ENCODE data around the gene SPATS2.
A peak's percentile ranks its signal among the peaks of the same experiment; 100 is the strongest.

Gene SPATS2

GRCh38 chr12:49342914-49343731, 24.1 kb upstream of the SPATS2 start:
- Histone ChIP-seq H3K27ac (ENCODE audit: insufficient read depth, low read length, poor library complexity, severe bottlenecking) (no peak overlapping the region), H3K36me3 (ENCODE audit: control insufficient read depth, insufficient read depth, low read length) (no peaks in the 10 kb centered on the region), H3K4me1 (ENCODE audit: control insufficient read depth, insufficient read depth, low read length, poor library complexity, severe bottlenecking) (peaks cover 59% of the 10 kb centered on the region), H3K4me3 (ENCODE audit: insufficient read depth, low read depth, low read length, poor library complexity, severe bottlenecking) (peak overlapping the region; percentile 46), H3K27me3 (replicated peaks; ENCODE audit: control insufficient read depth, insufficient read depth, low read length, poor library complexity, severe bottlenecking) (peaks cover 42% of the 10 kb centered on the region), H3K9me3 (ENCODE audit: control insufficient read depth, low read length) (no peaks in the 10 kb centered on the region)
- no peak for DNase-seq

GRCh38 chr12:49344486-49345050, 22.7 kb upstream of the SPATS2 start:
- Histone ChIP-seq H3K4me3 (ENCODE audit: insufficient read depth, low read depth, low read length, poor library complexity, severe bottlenecking) (no peak overlapping the region), H3K4me1 (ENCODE audit: control insufficient read depth, insufficient read depth, low read length, poor library complexity, severe bottlenecking) (peaks cover 59% of the 10 kb centered on the region)
- no peak for DNase-seq

DNA sequence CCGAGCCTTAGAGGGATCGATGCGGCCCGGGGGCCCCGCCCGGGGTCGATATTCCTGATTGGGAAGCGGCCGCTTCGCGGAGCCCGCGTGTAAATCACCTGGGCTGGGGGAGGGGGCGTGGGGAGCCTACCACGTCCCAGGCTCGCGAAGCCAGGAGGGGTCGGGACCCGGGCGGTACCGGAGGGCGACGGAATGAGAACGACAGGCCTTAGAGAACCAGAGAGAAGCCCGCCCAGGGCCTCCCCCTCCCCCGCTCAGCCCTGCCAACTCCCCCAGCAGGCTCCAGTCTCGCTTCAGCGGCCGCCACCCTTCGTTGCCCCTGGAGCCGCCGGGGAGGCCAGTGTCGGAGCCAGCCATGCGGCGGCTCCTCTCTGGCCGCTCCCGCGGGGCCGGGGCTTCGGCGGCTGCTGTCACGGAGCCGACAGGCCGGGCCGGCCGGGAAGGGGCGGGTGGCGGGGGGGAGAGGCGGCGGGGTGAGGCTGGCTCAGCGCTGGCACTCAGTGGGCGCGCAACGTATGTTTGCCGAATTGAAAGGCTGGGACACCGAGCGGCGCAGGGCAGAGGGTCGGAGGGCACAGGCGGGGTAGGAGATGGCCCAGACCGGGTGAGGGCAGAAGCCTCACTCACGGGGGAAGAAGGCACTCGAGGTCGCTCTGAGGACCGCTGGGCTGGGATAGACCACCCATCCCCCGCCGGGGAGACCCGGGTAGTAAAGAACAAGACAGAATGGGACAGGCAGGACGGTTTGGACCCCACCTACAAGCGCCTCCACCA, 22.0 kb upstream of the SPATS2 start:
- no peaks in the 10 kb centered on the region for H3K9me3 ChIP-seq (ENCODE audit: control insufficient read depth, low read length)
- no peak for DNase-seq
- H3K4me3 ChIP-seq (ENCODE audit: insufficient read depth, low read depth, low read length, poor library complexity, severe bottlenecking): peak overlapping the region; percentile 39
- peaks cover 59% of the 10 kb centered on the region for H3K4me1 ChIP-seq (ENCODE audit: control insufficient read depth, insufficient read depth, low read length, poor library complexity, severe bottlenecking)
- H3K36me3 ChIP-seq (ENCODE audit: control insufficient read depth, insufficient read depth, low read length): no peaks in the 10 kb centered on the region
- H3K27ac ChIP-seq (ENCODE audit: insufficient read depth, low read length, poor library complexity, severe bottlenecking): no peak overlapping the region
- H3K27me3 ChIP-seq (replicated peaks; ENCODE audit: control insufficient read depth, insufficient read depth, low read length, poor library complexity, severe bottlenecking): peaks cover 55% of the 10 kb centered on the region

More at GRCh38 chr12:49344486-49345050, 22.7 kb upstream of the SPATS2 start:
- H3K9me3 ChIP-seq (ENCODE audit: control insufficient read depth, low read length): no peaks in the 10 kb centered on the region
- peaks cover 55% of the 10 kb centered on the region for H3K27me3 ChIP-seq (replicated peaks; ENCODE audit: control insufficient read depth, insufficient read depth, low read length, poor library complexity, severe bottlenecking)
- no peak overlapping the region for H3K27ac ChIP-seq (ENCODE audit: insufficient read depth, low read length, poor library complexity, severe bottlenecking)
- H3K36me3 ChIP-seq (ENCODE audit: control insufficient read depth, insufficient read depth, low read length): no peaks in the 10 kb centered on the region

- H3K36me3 ChIP-seq (ENCODE audit: control insufficient read depth, insufficient read depth, low read length): no peaks in the 10 kb centered on the region
- peaks cover 63% of the 10 kb centered on the region for H3K27me3 ChIP-seq (replicated peaks; ENCODE audit: control insufficient read depth, insufficient read depth, low read length, poor library complexity, severe bottlenecking)
- peak overlapping the region; percentile 45 for H3K4me3 ChIP-seq (ENCODE audit: insufficient read depth, low read depth, low read length, poor library complexity, severe bottlenecking)
- H3K27ac ChIP-seq (ENCODE audit: insufficient read depth, low read length, poor library complexity, severe bottlenecking): no peak overlapping the region
- H3K4me1 ChIP-seq (ENCODE audit: control insufficient read depth, insufficient read depth, low read length, poor library complexity, severe bottlenecking): peaks cover 59% of the 10 kb centered on the region
- no peak for DNase-seq
- no peaks in the 10 kb centered on the region for H3K9me3 ChIP-seq (ENCODE audit: control insufficient read depth, low read length)
Observed at GRCh38 chr12:49345825-49346658, 21.2 kb upstream of the SPATS2 start.

DNA sequence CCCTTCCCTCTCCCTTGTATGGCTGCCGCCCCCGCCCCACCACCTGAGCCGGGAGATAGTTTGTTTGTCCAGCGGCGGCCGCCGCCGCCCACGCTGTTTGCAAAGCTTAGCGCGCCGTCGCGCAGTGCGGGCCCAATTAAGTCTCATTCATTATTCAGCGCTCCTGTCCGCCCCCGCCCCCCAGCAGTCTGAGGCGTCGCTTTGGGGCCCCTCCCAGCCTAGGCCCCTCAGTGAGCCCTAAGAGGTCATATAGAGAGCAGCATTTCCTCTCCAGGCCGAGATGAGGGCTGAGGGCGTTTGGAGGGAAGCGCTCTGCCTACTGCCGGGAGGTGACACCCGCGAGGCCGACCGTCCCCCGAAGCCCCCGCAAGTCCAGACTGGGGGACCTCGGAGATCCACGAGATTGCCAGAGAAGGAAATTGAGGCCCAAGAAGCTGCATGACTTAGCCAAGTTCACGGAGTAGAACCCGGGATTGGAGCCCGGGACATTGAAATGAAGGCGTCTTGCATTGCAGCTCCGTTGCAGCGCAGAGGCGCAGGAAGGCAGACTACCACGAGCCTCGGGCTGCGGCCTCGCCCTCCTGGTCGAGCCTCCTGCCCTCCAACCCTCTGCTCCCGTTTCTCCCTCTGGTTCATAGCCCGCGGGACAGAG, 20.5 kb upstream of the SPATS2 start, which contains the start of gene DNAJC22:
TSS of gene DNAJC22 (plus strand) at position 230 of the 652 bp plus-strand sequence. CDS start 1,985 bp downstream, outside the sequence.
- Histone ChIP-seq H3K4me3 (ENCODE audit: insufficient read depth, low read depth, low read length, poor library complexity, severe bottlenecking) (peak within 1 kb of the TSS; percentile 45), H3K36me3 (ENCODE audit: control insufficient read depth, insufficient read depth, low read length) (no peaks in the 10 kb centered on the region), H3K27me3 (replicated peaks; ENCODE audit: control insufficient read depth, insufficient read depth, low read length, poor library complexity, severe bottlenecking) (peaks cover 63% of the 10 kb centered on the region), H3K9me3 (ENCODE audit: control insufficient read depth, low read length) (no peaks in the 10 kb centered on the region), H3K4me1 (ENCODE audit: control insufficient read depth, insufficient read depth, low read length, poor library complexity, severe bottlenecking) (peaks cover 56% of the 10 kb centered on the region), H3K27ac (ENCODE audit: insufficient read depth, low read length, poor library complexity, severe bottlenecking) (no peak within 1 kb of the TSS)
- no peak for DNase-seq

GRCh38 chr12:49347311-49348193, 19.7 kb upstream of the SPATS2 start:
- peak; percentile 57 to 72 (median 60) for DNase-seq
- peak overlapping the region; percentile 45 for H3K4me3 ChIP-seq (ENCODE audit: insufficient read depth, low read depth, low read length, poor library complexity, severe bottlenecking)
- H3K36me3 ChIP-seq (ENCODE audit: control insufficient read depth, insufficient read depth, low read length): no peaks in the 10 kb centered on the region
- peaks cover 58% of the 10 kb centered on the region for H3K27me3 ChIP-seq (replicated peaks; ENCODE audit: control insufficient read depth, insufficient read depth, low read length, poor library complexity, severe bottlenecking)
- peaks cover 49% of the 10 kb centered on the region for H3K4me1 ChIP-seq (ENCODE audit: control insufficient read depth, insufficient read depth, low read length, poor library complexity, severe bottlenecking)
- no peak overlapping the region for H3K27ac ChIP-seq (ENCODE audit: insufficient read depth, low read length, poor library complexity, severe bottlenecking)
- H3K9me3 ChIP-seq (ENCODE audit: control insufficient read depth, low read length): no peaks in the 10 kb centered on the region

DNA sequence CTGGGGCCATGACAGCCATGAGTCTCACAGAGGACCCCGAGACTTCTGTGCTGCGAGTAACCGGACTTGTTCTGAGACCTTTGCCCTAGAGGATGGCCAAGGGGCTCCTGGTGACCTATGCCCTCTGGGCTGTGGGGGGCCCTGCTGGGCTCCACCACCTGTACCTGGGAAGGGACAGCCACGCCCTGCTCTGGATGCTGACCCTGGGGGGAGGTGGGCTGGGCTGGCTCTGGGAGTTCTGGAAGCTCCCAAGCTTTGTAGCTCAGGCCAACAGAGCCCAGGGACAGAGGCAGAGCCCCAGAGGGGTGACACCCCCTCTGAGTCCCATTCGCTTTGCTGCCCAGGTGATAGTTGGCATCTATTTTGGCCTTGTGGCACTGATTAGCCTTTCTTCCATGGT, 18.5 kb upstream of the SPATS2 start:
- no peak for DNase-seq
- Histone ChIP-seq H3K4me3 (ENCODE audit: insufficient read depth, low read depth, low read length, poor library complexity, severe bottlenecking) (no peak overlapping the region), H3K36me3 (ENCODE audit: control insufficient read depth, insufficient read depth, low read length) (no peaks in the 10 kb centered on the region), H3K4me1 (ENCODE audit: control insufficient read depth, insufficient read depth, low read length, poor library complexity, severe bottlenecking) (peaks cover 37% of the 10 kb centered on the region), H3K27me3 (replicated peaks; ENCODE audit: control insufficient read depth, insufficient read depth, low read length, poor library complexity, severe bottlenecking) (peaks cover 55% of the 10 kb centered on the region), H3K9me3 (ENCODE audit: control insufficient read depth, low read length) (no peaks in the 10 kb centered on the region), H3K27ac (ENCODE audit: insufficient read depth, low read length, poor library complexity, severe bottlenecking) (no peak overlapping the region)

DNA sequence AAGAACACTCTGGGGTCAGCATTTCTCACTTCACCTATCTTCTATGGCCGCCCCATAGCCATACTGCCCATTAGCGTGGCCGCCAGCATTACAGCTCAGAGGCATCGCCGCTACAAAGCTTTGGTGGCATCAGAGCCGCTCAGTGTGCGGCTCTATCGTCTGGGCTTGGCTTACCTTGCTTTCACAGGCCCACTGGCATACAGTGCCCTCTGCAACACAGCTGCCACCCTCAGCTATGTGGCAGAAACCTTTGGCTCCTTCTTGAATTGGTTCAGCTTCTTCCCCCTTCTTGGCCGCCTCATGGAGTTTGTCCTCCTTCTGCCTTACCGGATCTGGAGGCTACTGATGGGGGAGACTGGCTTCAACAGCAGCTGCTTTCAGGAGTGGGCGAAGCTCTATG, 18.0 kb upstream of the SPATS2 start:
- Histone ChIP-seq H3K27ac (ENCODE audit: insufficient read depth, low read length, poor library complexity, severe bottlenecking) (no peak overlapping the region), H3K36me3 (ENCODE audit: control insufficient read depth, insufficient read depth, low read length) (no peaks in the 10 kb centered on the region), H3K27me3 (replicated peaks; ENCODE audit: control insufficient read depth, insufficient read depth, low read length, poor library complexity, severe bottlenecking) (peaks cover 55% of the 10 kb centered on the region), H3K4me1 (ENCODE audit: control insufficient read depth, insufficient read depth, low read length, poor library complexity, severe bottlenecking) (peaks cover 35% of the 10 kb centered on the region), H3K4me3 (ENCODE audit: insufficient read depth, low read depth, low read length, poor library complexity, severe bottlenecking) (no peak overlapping the region), H3K9me3 (ENCODE audit: control insufficient read depth, low read length) (no peaks in the 10 kb centered on the region)
- DNase-seq: no peak
